ENCODE results near the gene FAM241A.

FAM241A gene

DNA sequence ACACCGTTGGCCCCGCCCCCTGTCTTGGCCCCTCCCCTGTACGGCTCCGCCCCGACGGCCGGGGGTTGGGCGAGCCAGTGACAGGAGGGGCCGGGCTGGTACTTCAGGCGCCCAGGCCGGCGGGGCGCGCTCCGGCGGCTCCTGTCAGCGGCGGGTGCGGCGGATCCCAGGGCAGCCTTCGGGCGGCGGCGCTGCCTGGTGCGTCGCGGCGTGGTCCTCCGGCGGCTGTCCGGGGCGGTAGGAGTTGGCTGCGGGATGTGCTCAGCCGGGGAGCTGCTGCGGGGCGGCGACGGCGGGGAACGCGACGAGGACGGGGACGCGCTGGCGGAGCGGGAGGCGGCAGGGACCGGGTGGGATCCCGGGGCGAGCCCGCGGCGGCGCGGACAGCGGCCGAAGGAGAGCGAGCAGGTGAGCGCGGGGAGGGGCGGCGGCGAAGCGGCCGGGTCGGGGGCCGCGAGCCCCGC lies at the start of gene FAM241A:
Gene FAM241A (plus strand): TSS at position 129 of the 464 bp plus-strand sequence. CDS start 127 bp downstream, at position 256.
- TF ChIP-seq CREB1 (IDR thresholded peaks at IDR 0.05; ENCODE audit: low read depth): no peak
- TF ChIP-seq RAD21 (IDR thresholded peaks at IDR 0.05; ENCODE audit: low read depth): no peak
- TF ChIP-seq TCF12 (IDR thresholded peaks at IDR 0.05; ENCODE audit: low read depth): 0 out of 2 replicates have a peak, but pooled peaks have one; percentile 18
- no peak for TF ChIP-seq CEBPB (IDR thresholded peaks at IDR 0.05)
- TF ChIP-seq ZBTB7A (IDR thresholded peaks at IDR 0.05; ENCODE audit: low read depth): no peak
- peak; percentile 27; the same call in 1 of the 2 replicates for TF ChIP-seq TAF1 (IDR thresholded peaks at IDR 0.05; ENCODE audit: low read depth)
- no peak for TF ChIP-seq YY1 (IDR thresholded peaks at IDR 0.05; ENCODE audit: low read depth)
- TF ChIP-seq, protein P1, sequence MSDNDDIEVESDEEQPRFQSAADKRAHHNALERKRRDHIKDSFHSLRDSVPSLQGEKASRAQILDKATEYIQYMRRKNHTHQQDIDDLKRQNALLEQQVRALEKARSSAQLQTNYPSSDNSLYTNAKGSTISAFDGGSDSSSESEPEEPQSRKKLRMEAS (IDR thresholded peaks at IDR 0.05): no peak

DNA sequence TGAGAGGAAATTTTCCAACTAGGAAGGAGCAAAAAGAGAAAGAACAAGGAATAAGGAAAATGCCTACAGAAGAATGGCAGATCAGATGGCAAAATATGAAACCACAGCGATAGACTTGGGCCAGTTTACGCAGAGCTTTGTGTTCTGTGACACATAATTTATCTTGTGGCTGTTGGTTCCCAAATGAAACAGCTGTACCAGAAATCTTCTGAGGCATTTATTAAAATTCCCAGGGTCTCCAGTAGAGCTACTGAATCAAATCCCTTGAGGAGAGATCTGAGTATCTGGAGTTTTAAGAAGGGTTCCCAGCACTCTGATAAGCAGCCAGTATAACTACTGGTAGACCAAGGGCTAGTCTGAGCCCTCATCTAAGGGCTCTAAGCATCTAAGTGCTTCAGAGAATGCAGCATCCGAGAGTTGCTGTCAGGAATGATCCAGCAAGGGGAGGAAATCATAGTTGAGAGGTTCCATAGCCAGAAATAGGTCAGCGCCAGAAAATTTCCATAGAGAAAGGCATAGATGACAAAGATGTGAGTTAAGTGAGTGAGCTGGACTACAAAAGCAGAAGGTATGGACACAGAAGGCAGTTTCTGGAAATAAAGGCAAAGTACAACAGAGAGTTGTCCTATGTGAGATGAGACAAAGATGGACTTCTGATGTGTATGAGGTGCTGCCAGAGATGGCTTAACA lies 46.3 kb upstream of the FAM241A start:
- TF ChIP-seq ZBTB7A (IDR thresholded peaks at IDR 0.05; ENCODE audit: low read depth) (no peak), YY1 (IDR thresholded peaks at IDR 0.05; ENCODE audit: low read depth) (no peak), TAF1 (IDR thresholded peaks at IDR 0.05; ENCODE audit: low read depth) (no peak), NFIC (IDR thresholded peaks at IDR 0.05) (no peak), TEAD4 (IDR thresholded peaks at IDR 0.05) (no peak), EP300 (IDR thresholded peaks at IDR 0.05; ENCODE audit: borderline replicate concordance) (no peak), EGR1 (IDR thresholded peaks at IDR 0.05) (no peak), FOXM1 (IDR thresholded peaks at IDR 0.05; ENCODE audit: borderline replicate concordance, low read depth) (no peak), CEBPB (IDR thresholded peaks at IDR 0.05) (no peak), TCF12 (IDR thresholded peaks at IDR 0.05; ENCODE audit: low read depth) (no peak), CREB1 (IDR thresholded peaks at IDR 0.05; ENCODE audit: low read depth) (no peak), RAD21 (IDR thresholded peaks at IDR 0.05; ENCODE audit: low read depth) (no peak)
- TF ChIP-seq, protein P2, sequence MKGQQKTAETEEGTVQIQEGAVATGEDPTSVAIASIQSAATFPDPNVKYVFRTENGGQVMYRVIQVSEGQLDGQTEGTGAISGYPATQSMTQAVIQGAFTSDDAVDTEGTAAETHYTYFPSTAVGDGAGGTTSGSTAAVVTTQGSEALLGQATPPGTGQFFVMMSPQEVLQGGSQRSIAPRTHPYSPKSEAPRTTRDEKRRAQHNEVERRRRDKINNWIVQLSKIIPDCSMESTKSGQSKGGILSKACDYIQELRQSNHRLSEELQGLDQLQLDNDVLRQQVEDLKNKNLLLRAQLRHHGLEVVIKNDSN (IDR thresholded peaks at IDR 0.05): no peak
- TF ChIP-seq, protein P1 (IDR thresholded peaks at IDR 0.05): no peak
- TF ChIP-seq, protein P3, sequence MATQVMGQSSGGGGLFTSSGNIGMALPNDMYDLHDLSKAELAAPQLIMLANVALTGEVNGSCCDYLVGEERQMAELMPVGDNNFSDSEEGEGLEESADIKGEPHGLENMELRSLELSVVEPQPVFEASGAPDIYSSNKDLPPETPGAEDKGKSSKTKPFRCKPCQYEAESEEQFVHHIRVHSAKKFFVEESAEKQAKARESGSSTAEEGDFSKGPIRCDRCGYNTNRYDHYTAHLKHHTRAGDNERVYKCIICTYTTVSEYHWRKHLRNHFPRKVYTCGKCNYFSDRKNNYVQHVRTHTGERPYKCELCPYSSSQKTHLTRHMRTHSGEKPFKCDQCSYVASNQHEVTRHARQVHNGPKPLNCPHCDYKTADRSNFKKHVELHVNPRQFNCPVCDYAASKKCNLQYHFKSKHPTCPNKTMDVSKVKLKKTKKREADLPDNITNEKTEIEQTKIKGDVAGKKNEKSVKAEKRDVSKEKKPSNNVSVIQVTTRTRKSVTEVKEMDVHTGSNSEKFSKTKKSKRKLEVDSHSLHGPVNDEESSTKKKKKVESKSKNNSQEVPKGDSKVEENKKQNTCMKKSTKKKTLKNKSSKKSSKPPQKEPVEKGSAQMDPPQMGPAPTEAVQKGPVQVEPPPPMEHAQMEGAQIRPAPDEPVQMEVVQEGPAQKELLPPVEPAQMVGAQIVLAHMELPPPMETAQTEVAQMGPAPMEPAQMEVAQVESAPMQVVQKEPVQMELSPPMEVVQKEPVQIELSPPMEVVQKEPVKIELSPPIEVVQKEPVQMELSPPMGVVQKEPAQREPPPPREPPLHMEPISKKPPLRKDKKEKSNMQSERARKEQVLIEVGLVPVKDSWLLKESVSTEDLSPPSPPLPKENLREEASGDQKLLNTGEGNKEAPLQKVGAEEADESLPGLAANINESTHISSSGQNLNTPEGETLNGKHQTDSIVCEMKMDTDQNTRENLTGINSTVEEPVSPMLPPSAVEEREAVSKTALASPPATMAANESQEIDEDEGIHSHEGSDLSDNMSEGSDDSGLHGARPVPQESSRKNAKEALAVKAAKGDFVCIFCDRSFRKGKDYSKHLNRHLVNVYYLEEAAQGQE (IDR thresholded peaks at IDR 0.05; ENCODE audit: low read depth): no peak

DNA sequence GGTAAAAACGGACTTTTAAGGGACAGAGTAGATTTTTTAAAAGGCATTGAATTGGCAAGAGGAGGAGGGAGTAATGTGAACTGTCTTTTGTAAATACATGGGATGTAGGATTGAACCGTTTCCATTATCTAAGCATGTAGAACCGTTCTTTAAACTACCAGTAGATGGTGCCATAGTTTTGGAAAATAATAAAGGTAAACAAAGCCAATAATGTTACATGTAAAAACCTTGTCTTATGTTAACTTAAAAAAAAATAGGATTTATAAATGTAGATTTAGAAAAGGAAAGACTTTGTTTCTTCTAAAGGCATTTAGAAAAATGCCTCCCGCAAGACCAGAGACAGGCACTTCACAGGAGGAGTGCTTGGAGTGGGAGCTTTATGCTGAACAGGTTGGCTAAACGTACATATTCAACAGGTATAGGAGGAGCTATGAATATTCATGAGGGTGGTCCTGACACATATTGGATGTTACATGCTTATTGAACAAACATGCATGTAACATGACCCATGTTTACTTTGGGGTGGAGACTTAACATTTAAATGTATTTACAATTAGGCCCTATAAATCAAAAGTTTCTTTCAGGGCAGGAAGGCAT lies 45.5 kb upstream of the FAM241A start:
- TF ChIP-seq RAD21 (IDR thresholded peaks at IDR 0.05; ENCODE audit: low read depth) (peak; percentile 81), TAF1 (IDR thresholded peaks at IDR 0.05; ENCODE audit: low read depth) (no peak)

DNA sequence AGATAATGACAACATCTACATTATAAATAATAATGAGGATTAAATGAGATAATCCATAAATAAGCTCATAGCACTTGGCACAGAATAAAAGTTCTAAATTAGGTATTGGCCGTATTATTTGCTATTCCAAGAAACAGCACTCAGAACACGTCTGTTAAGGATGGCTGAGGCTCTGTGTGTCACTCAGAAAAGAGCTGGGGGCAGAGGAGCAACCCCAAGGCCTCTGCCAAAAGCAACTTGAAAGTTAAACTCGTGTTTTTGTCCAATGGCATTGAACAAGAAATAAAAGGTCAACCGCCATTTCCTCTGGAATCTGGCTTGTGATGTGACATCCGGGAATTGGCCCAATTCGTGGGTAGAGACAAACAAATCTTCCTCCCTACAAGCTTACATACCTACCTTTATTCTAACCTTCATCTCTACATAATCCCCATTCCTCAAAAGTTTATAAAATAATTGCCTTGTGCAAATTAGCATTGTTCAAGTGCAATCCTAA lies 42.3 kb upstream of the FAM241A start:
- TF ChIP-seq, protein P3 (IDR thresholded peaks at IDR 0.05; ENCODE audit: low read depth): no peak

DNA sequence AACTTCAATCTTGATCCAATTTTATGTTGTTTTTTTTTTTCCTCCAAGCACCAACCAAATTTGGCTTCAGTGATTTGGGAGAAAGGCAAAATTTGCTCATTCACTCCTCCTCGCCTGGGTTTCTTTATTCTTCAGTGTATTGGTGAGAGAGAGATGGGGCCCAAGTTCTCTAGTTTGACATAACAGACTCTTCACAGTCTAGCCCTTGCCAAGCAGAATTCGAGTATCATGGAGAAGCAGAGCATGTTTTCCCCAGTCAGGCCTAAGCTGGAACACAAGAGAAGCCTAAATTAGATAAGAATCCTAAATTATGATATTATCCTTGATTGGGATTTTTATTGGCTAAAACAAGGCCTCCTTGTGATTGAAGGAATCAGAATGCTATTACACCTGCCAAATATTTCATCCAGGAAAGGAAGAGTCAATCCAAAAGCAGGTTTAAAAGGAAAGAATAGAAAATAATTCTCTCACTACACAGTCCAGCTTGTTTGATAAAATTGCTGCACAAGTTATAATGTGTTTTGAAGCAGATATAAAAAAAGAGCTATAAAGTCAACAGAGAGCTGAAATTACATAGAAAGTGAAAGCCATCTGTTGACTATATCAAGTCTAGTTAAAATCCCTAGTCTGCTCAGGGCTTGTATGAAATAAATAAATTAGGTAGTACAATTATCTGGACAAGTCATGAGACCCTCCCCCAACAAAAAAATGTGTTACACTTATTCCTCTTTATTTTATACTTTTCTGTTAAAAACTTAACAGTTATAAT lies 39.9 kb upstream of the FAM241A start:
- TF ChIP-seq FOXM1 (IDR thresholded peaks at IDR 0.05; ENCODE audit: borderline replicate concordance, low read depth): no peak
- TF ChIP-seq, protein P2 (IDR thresholded peaks at IDR 0.05): no peak
- TF ChIP-seq CREB1 (IDR thresholded peaks at IDR 0.05; ENCODE audit: low read depth): no peak
- no peak for TF ChIP-seq TEAD4 (IDR thresholded peaks at IDR 0.05)
- TF ChIP-seq RAD21 (IDR thresholded peaks at IDR 0.05; ENCODE audit: low read depth): no peak
- no peak for TF ChIP-seq YY1 (IDR thresholded peaks at IDR 0.05; ENCODE audit: low read depth)
- no peak for TF ChIP-seq CEBPB (IDR thresholded peaks at IDR 0.05)
- no peak for TF ChIP-seq ZBTB7A (IDR thresholded peaks at IDR 0.05; ENCODE audit: low read depth)
- TF ChIP-seq TAF1 (IDR thresholded peaks at IDR 0.05; ENCODE audit: low read depth): no peak
- no peak for TF ChIP-seq NFIC (IDR thresholded peaks at IDR 0.05)
- TF ChIP-seq, protein P3 (IDR thresholded peaks at IDR 0.05; ENCODE audit: low read depth): no peak
- TF ChIP-seq, protein P1 (IDR thresholded peaks at IDR 0.05): no peak
- no peak for TF ChIP-seq EP300 (IDR thresholded peaks at IDR 0.05; ENCODE audit: borderline replicate concordance)
- TF ChIP-seq EGR1 (IDR thresholded peaks at IDR 0.05): no peak

Measured in Ishikawa (cell line).